ENCODE data around the gene ABCA13.

The ABCA13 gene

DNA sequence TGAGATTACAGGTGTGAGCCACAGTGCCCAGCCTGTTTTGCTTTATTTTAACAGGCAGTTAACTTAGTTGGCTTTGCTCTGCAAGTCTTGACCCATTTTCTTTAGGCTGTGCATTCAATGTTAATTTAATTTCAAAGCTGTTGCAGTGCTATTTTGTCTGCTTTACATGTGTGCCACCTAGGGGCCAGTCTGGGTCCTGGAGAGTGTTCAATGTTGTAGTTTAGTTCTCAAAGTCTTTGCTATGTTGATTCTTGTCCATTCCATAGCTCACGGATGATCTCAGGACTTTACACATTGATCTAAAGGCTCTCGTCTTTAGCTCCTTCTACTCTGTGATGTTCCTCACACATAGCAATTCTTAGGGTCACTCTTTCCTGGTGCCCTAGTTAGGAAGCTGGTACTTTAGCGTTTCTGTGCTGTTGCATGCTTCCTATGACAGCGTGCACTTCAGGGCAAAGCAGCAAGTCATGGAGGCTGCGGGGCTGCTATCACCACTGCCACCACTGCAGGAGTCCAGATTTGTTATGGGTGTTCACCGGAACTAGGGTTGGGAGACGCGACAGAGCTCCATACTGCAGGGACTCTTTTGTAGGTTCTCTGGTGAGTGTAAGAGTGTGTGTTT lies 16.4 kb upstream of the ABCA13 start:
- DNase-seq (ENCODE audit: low spot score): no peak
- in situ Hi-C loops (cut with MboI; ENCODE audit: low pct_unique_long_range_greater_than_20kb, low sequenced_read_pairs, unreplicated experiment): no loop called here
- TF ChIP-seq, protein P1, sequence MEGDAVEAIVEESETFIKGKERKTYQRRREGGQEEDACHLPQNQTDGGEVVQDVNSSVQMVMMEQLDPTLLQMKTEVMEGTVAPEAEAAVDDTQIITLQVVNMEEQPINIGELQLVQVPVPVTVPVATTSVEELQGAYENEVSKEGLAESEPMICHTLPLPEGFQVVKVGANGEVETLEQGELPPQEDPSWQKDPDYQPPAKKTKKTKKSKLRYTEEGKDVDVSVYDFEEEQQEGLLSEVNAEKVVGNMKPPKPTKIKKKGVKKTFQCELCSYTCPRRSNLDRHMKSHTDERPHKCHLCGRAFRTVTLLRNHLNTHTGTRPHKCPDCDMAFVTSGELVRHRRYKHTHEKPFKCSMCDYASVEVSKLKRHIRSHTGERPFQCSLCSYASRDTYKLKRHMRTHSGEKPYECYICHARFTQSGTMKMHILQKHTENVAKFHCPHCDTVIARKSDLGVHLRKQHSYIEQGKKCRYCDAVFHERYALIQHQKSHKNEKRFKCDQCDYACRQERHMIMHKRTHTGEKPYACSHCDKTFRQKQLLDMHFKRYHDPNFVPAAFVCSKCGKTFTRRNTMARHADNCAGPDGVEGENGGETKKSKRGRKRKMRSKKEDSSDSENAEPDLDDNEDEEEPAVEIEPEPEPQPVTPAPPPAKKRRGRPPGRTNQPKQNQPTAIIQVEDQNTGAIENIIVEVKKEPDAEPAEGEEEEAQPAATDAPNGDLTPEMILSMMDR (IDR thresholded peaks at IDR 0.05; ENCODE audit: extremely low read depth, insufficient read depth, missing control alignments): peak; percentile 64

DNA sequence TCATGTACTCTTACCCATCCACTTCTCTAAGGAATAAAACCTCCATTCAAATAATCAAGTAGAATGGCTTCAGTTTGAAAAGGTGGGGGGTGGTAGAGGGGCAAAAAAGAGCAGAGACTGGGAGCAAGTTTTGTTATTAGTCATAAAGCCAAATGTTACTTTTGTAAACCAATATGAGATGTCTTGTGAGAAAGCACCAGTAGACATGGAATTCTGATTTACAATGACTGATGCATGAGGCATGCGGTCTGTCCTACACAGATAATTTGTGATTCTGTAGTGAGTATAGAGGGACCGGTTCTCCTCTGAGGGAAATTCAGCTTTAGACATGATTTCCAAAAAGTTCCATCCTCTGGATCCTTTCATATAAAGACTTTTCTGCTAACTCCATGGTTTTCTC lies 12.9 kb upstream of the ABCA13 start:
- in situ Hi-C loops (cut with MboI; ENCODE audit: low pct_unique_long_range_greater_than_20kb, low sequenced_read_pairs, unreplicated experiment): no loop called here
- TF ChIP-seq, protein P1 (IDR thresholded peaks at IDR 0.05; ENCODE audit: extremely low read depth, insufficient read depth, missing control alignments): no peak
- DNase-seq (ENCODE audit: low spot score): no peak

DNA sequence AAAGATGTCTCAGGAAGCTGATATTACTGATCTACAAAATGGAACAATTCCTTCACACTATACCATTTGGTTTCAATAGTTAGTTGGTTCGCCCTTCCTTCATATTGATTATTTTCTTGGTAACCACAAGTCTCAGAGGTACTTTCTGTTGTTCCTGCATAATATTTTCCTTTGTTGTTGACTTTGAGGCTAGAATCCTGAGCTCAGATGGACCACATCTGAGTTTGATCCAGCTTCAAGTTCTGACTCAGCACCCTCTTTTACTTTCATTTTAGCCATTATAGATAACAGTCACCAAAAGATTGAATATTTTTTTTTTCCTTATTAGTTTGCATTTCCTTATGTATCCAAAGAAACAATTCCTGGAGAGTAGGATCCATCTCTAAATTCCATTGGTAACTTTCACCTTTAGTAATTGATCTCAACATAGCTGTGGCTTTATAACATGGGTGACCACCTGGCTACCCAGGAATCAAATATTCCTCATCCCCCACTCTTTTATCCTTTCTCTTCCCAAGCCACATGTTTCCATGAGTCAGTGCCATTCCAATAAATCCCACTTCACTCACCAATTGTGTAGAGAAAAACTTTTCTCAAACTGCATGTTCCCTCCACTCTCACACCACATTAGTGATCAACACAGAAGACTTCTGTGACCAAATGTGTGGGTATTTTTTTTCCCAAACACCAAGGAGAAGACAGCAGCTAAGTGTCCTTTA lies 9.7 kb upstream of the ABCA13 start:
- no peak for DNase-seq (ENCODE audit: low spot score)
- in situ Hi-C loops (cut with MboI; ENCODE audit: low pct_unique_long_range_greater_than_20kb, low sequenced_read_pairs, unreplicated experiment): no loop called here
- TF ChIP-seq, protein P1 (IDR thresholded peaks at IDR 0.05; ENCODE audit: extremely low read depth, insufficient read depth, missing control alignments): no peak

DNA sequence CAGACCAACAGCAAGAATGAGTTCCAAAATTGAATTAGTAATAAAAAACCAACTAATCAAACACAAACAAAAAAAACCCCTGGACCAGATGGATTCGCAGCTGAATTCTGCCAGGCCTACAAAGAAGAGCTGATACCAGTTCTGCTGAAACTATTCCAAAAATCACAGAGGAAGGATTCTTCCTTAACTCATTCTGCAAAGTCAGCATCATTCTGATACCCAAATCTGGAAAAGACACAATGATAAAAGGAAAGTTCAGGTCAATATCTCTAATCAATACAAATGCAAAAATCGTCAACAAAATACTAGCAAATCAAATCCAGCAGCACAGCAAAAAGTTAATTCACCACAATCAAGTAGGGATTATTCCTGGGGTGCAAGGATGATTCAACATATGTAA lies 6.1 kb upstream of the ABCA13 start:
- in situ Hi-C loops (cut with MboI; ENCODE audit: low pct_unique_long_range_greater_than_20kb, low sequenced_read_pairs, unreplicated experiment): no loop called here
- TF ChIP-seq, protein P1 (IDR thresholded peaks at IDR 0.05; ENCODE audit: extremely low read depth, insufficient read depth, missing control alignments): no peak
- DNase-seq (ENCODE audit: low spot score): no peak

DNA sequence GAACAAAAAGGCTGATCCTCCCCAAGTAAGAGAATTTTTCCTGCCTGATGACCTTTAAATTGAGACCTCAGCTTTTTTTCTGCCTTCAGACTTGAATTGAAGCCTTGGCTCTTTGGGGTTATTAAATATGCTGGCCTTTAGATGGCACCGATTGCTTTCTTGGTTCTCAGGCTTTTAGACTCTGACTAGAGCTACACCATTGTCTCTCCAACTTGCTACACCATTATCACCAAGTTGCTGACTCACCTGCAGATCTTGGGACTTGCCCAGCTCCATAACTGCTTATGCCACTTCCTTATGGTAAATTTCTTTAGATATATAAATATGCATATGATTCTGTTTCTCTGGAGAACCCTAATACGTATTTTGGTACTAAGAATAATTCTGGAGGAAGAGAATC lies 3.1 kb upstream of the ABCA13 start:
- DNase-seq (ENCODE audit: low spot score): no peak
- in situ Hi-C loops (cut with MboI; ENCODE audit: low pct_unique_long_range_greater_than_20kb, low sequenced_read_pairs, unreplicated experiment): no loop called here
- TF ChIP-seq, protein P1 (IDR thresholded peaks at IDR 0.05; ENCODE audit: extremely low read depth, insufficient read depth, missing control alignments): no peak

DNA sequence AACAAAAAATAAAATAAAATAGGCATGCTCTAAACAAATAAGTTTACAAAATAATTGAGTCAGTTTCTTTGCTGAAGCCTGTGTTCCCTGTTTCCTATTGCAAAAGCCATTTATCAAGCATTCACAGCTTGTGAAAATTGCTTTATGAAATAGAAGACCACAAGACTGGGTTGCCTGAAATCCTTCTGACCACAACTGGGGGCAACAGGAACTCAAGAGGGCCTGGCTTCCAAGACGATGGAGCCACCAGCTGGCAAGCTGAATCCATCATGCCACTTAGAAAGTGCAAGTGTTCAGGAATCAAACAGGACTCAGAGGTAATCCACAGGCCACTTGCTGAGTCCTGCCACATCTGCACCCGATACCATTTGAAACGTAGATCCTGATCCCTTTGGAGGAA lies 752 bp upstream of the ABCA13 start:
- DNase-seq (ENCODE audit: low spot score): no peak

More for the DNA sequence above, 752 bp upstream of the ABCA13 start:
- in situ Hi-C loops (cut with MboI; ENCODE audit: low pct_unique_long_range_greater_than_20kb, low sequenced_read_pairs, unreplicated experiment): no loop called here
- TF ChIP-seq, protein P1 (IDR thresholded peaks at IDR 0.05; ENCODE audit: extremely low read depth, insufficient read depth, missing control alignments): no peak

Data from GM13977 (cell line).